HG03354 (cell line): ENCODE measurements around the gene LHFPL6.
"Not testable (repeated sequence)": the region's sequence is repeated elsewhere in the genome, so short reads cannot be mapped to it uniquely, and the experiment has no call there.

Experiments
- ATAC-seq: cut with Tn5 transposase; IDR thresholded peaks from one replicate; pipeline ENCODE4 v1.9.1; 2021; ENCODE audit warnings: mild to moderate bottlenecking; ENCODE audit not compliant: unreplicated experiment, poor library complexity, severe bottlenecking

Gene LHFPL6

DNA sequence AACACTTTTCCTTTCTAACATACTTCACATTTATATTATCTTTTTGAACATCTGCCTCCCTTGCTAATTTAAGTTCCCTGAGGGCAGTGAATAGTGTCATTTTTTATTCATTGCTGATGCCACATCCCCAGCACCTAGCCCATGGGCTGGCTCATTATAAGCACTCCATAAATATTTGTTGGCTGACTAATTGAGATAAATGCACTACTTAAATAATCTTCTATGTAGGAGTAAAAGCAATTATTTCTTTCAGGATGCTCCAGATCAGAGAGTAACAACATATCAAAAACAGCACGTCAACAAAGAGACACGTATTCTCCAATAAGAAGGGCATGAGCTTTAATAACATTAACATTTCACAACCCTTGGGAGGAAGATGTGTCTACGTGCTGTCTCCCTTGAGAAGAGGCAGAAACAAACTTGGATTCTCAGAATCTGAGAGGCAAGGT lies 228.2 kb downstream of the LHFPL6 start:
- no peak for ATAC-seq

DNA sequence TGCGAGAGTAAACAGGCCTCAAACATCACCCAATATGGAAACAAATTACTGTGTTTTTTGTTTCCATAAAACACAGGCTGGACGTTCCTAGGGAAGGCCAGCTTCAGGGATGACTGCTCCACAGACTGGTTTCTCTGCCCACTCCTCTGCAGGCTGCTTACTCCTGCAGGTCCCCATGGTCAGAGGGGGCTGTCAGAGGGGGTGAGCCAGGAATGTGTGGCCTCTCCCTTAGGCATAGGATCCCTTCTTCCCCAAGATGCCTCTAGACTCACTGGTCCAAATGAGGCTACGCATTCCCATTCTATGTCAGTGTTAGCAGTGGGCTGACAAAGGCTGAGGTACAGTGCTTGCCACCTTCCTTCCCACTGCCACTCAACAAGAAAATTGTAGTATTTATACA lies 229.8 kb downstream of the LHFPL6 start:
- no peak for ATAC-seq

DNA sequence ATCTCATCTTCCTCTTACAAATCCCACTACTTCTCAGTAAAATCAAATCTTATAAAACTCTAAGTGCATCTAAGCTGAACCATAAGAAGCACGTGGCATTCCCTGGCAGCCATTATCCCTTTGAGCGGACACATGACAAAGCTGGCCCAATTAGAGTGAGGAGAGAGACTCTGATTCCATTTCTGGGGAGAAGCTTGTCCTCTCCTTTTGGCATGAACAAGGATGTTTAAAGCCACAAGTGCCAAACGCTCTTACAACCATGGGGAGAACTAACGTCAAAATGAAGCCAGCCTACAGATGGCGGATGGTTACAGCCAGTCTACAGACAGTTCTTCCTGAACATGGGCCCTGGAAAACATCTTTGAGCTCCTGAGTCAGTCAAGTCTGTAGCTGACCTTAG lies 231.3 kb downstream of the LHFPL6 start:
- ATAC-seq, result no peak

DNA sequence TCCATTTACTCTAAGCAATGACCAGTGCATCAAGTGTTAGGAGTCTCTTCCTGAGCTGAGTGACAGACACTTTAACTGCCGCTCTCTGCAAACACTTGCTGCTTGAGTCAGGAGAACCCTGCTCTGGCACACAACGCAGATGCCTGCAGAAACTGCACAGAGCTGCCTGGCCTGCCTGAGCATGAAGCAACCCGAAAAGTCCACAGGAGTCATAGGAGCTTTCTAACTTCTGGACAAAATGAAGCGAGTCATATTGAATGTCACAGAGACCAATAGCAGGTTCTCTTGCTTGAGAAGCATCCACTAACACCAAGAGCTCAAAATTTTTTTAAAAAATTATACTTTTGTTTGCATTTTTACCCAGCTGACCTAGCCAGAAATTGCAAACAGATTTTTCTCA lies 232.4 kb downstream of the LHFPL6 start:
- no peak for ATAC-seq

DNA sequence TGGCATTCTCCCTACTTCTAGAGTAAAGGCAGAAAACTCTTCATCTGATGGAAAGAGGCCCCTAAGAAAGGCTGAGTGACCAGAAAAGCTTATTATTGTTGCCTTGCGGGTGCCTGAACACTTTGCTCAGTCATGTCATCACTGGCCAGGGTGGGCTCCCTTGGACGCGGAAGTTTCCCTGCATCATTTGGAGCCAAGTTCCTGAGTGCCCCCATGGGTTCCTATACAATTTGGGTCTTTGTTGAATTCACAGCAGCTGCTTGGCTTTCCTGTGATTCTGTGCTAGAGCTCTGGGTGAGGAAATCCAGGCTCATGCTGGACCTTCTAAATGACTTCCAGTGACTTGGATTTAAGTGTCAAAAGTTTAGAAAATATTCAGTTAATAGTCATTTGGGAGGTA lies 232.9 kb downstream of the LHFPL6 start:
- ATAC-seq, result no peak

DNA sequence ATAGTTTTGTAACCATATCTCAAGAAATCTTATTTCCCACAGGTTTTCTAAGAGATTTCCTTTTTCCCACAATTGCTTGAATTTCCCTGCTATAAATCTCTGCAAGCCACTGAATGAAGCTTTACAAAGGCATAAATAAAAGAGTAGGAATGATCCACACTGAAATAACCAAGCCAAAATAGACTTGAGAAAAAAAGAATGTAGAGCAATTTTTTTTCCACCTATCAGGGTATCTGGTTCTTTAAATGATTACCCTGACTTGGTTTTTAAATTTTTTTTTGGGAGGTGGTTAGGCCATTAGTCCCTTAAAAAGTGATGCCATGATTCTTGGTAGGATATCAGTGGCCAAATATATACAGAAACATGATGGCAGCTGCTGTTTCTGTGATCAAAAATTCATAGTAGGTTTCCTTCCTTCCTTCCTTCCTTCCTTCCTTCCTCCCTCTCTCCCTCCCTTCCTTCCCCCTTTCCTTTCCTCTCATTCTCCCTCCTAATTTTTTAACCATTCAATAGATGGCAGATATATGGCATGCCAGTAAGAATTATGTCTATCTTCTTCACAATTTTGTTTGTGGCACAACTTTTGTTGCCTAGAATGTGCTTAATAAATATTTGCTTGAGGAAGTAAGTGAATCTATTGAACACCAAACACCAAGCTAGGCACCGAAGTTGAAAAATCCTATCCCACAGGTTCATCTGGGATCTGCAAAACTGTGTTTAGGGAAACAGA lies 233.7 kb downstream of the LHFPL6 start:
- no peak for ATAC-seq

DNA sequence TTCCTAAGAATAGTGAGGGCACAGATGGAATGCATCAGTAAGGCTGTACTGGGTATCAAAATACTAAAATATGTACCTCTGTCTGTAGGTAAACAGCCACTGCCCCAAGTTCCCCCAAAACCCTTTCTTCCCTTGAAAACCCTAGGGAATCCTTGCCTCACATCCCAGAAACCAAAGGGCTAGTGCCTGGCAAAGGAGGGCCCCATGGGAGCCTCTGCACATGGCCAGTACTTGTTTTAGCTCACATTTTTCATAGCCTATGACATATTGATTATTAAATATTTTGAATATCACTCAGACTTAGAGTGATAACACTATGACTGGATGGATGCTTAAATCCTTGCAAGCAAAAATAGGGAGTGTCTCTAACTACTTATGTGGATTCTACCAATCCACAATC lies 237.1 kb downstream of the LHFPL6 start:
- ATAC-seq, result no peak

DNA sequence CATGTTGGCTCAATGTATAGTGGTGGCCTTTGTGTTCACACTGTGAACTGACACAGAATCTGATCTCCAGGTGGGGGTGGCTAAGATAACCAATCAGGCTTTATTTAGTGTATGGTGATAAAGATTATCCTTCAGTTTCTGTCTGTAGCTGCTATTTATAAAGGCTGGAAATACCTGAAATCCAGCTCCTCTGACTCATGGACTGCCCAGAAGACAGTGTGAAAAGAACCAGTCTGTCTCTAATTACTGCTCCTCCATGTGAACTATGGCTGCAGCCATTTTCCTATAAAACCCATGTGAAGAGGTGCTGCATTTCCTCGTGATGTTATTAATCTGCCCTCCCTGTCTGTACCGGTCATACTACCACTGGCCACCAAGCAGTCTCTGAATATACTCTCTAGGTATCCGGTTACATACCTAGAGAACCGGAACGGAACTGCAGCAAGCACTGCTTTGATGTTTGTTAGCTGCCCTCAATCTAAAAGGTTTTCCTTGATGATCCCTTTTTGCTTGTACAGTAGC lies 238.0 kb downstream of the LHFPL6 start:
- no peak for ATAC-seq

DNA sequence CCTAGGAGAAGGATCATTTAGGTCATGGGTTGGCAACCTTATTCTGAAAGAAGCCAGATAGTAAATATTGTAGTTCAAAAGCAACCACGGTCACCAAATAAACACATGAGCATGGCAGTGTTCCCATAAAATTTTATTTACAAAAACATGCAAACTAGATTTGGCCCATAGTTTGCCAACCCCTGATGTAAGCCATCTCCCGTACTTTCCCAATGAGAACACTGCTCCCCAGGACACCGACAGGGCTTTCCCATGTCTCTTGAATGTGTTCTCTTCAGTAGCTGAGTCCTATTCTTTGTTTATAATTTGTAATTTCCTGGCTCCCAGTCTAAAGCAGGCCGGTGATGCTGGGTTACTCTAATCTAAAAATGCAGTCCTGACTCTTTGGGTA lies 239.6 kb downstream of the LHFPL6 start:
- no peak for ATAC-seq

DNA sequence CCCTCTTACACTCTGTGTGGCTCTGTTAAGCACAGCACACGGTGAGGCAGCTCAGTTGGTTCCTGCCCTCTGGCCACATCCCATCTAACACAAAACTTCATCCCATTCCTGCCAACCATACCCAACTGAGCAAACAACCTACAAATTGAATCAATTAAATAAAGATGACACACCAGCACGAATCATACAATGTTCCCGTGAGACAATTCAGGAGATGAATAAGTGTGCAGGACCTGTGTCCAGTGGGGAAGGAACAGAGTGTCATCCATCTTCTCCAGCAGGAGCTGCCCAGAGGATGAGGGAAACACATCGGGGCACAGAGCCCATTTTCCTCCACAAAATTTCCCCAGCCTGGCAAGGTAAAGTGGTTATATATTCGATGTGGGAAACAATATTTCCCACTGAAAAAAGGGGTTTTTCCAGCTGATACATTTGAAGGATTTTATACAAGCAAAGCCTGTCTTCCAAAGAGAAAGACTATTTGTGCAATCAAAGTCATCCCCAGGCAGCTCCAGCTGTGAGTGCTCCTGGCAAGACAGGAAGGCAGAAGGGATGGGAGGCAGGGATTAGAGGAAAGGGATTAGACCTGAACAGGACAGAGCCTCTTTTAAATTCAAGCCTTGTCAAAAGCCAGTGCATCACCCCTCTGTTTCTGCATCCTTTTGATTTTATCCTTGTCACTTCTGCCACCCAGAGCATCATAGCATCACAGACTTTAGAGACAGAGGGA lies 240.2 kb downstream of the LHFPL6 start:
- no peak for ATAC-seq

DNA sequence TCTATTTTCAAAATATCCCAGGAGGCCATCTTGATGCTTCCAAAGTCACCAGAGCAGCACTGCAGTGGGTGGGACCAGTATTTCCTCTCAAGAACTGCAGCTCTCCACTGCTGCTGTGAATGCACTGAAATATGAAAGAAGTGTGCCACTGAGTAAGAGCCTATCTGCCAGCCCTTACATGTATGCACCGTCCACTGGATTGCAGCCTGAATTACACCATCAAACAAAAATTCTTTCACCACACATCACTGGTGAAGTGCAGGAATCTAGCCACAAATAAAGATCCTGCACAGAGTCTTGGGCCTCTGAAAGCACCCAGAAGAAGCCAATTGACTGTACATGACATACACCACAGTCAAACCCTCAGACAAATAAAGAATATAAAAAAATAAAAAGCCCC lies 249.0 kb downstream of the LHFPL6 start:
- ATAC-seq, result no peak

DNA sequence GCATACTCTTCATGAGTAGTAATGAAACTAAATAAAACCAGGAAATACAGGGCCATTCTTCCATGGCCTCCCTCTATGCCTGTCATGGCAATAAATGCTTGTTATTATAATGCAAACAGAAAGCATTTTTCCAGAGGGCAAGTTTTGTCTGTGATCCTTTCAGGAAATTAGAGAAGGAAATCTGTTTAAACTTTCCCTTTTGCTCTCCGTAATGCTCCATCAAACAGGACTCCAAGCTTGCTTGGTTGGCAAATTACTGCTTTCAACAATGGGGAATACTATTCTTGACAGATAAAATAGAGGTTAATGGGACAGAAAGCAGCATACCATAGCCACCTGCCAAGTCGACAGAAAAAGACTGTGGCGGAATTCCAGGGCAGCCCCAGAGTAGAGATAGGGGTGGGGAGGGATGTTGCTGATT lies 252.5 kb downstream of the LHFPL6 start:
- ATAC-seq, result no peak

DNA sequence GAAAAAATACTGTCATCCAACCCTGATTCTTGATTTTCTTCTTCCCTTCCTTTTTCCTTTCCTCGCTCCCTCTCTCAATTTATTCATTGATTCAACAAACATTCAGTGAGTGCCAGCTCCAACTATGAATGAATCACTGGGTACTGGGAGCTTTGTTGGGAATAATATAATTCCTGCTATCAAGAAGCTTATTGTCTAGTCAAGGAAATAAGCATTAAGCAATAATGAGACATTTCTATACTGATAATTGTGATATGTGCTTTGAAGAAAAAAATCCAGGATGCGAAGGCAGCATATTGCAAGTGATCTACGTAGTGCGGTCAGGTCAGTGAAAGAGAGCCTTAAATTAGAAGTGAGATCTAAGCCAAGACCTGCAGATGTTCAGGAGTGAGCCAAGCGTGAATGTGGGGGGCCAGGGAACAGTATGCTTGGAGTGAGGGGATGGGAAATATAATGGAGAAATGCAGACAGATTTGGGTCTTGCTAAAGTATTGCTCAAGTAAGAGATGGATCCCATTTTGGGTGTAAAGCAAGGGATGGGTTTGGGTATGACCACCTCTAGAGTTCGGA lies 253.5 kb downstream of the LHFPL6 start:
- no peak for ATAC-seq

DNA sequence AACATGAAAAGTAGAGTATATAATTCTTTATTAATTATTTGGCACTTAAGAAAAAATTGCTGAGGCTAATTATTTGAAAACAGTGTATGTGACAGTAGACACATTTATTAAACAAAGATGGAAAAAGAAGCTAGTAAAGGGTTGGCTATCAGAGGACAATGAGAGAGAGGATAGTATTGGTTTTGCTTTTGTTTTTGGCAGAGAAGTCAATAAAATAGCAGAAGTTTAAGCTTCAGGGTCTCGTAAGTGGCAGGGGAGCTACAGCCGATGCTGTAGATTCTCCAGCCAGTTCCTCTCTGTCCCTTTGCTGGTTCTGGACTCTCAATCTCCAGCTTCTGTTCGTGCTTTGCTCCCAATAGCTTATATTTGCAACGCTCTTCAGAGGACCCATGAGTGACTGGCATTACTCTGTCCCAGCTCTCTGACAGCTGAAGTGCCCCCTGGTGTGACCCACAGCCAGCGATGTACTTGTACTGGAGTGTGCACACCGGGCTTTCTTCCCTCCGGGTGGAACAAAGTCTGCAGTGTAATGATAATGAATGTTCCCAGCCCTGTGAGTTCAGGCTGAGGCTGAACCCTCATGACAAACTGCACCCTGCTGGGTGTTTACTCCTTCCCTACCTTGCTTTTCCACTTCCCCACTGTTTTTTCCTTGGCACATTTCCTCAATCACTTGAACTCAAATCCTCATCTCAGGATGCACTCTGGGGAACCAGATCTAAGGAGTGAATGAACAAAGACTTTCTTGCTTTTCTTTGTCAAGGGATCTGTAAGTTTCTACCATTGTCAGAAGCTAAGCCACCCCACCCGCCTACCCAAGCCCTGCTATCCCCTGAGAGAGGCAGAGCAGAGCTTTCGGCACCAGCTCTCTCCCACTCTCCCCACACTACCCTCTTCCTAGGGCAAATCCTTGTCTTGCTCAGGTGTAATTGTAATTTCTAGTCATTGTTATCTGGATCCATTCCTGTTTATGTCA lies 254.8 kb downstream of the LHFPL6 start:
- no peak for ATAC-seq

DNA sequence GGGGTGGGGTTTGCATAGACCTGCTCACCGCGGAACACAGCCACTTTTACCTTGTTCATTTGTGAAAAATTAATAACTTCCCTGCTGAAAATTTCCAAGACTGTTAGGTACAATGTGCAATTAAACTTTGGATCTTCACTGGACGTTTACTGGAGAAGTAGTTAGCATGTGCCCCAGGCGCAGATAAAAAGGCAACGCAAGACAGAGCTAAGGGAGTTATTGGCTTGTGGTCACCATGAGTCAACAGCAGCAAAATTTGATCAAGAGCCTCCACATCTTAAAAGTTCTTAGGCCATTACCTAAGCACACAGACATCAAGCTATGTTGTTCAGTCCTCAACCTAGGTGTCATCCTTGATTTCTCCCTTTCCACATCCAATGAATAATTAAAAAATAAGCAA lies 257.0 kb downstream of the LHFPL6 start:
- no peak for ATAC-seq

DNA sequence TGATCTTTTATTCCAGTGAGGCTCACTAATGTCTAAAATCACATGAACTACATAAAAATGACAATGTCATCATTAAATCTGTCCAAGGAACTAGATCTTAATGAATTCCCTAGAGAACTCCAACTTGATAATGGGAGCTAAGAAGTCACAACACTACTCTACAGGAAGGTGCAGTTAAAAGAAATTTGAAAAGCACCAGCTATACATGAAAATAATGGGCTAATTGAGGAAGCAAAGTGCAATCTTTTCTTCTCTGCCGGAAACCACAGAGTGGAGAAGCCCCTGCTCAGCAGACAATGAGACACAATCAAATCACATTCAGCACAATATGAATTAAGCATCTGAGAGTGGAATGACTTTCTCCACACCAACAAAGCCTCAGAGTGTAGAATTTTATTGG lies 261.7 kb downstream of the LHFPL6 start:
- no peak for ATAC-seq

DNA sequence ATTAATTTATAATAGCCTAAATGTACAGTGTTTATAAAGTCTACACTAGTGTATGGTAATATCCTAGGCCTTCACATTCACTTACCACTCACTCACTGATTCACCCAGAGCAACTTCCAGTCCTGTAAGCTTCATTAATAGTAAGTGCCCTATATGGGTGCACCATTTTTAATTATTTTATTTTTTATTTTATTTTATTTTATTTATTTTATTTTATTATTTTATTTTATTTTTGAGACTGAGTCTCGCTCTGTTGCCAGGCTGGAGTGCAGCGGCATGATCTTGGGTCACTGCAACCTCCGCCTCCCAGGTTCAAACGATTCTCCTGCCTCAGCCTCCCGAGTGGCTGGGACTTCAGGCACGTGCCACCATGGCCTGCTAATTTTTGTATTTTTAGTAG lies 264.9 kb downstream of the LHFPL6 start:
- ATAC-seq, result not testable (repeated sequence)

DNA sequence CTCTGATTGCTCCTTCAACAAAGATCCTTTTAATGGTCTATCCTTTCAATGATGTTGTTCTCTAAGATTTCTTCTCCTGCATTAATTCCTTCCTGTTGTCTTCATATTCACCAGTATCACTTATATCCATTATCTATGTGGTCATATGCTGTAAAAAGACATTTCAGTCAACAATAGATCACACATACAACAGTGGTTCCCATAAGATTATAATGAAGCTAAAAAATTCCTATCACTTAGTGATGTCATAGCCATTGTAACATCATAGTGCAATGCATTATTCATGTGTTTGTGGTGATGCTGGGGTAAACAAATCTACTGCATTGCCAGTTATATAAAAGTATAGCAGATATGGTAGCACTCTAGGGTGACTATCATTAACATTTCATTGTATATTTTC lies 266.1 kb downstream of the LHFPL6 start:
- ATAC-seq, result no peak

DNA sequence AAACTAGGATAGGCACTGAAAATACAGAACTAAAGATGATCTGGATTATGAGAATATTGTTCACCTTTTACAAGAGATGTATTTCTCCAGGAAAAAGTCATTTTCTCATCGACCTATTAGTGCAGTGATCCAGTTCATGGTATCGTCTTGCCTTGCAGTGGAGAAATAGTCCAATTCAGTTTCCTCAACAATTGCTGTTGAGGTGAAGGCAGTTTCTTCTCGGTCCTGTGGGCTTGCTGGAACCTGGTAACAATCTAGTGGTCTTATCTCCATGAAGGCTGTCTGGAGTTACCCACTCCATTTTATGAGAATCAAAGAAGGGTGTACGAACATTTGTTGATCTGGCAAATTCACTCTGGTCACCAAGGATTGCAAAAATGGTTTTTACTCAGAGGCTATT lies 266.8 kb downstream of the LHFPL6 start:
- no peak for ATAC-seq

DNA sequence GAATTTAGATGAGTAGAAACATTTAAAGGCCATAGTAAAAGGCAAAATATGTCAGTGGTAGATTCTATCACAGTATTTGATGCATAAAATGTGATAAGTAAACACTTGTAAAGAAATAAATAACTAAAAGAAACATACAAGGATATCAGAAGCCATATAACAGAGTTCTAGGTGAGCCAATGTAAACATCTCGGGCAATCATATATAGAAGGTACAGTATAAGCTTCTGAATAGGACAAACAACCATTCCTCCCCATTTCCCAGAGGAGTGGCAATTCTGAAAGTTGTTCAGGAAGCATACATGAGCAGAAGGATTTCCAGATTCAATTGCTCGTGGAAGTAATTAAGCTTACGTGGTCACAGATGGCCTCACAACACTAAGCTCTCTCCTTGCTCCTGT lies 267.3 kb downstream of the LHFPL6 start:
- ATAC-seq, result no peak
